H1 (cell line): Measurements from ENCODE around the gene FRMD4A. TPM values are rescaled to one million over a fixed set of nuclear protein-coding genes. Genes with fewer than 3 reads are reported as not detected.

ENCODE experiments used
- CTCF ChIA-PET: fragments of 300-600 bp; sonication (Branson Sonifier 250); formaldehyde crosslinking; loops from one replicate; lab custom pipeline; 2021; ENCODE audit not compliant: partially characterized antibody; lab: Charles Lee
- POLR2A ChIA-PET: fragments of 300-600 bp; sonication (Branson Sonifier 250); formaldehyde crosslinking; loops from one replicate; lab custom pipeline; 2021; ENCODE audit warnings: inconsistent platforms; ENCODE audit not compliant: partially characterized antibody; lab: Charles Lee
- DNase-seq, 2 experiments: peaks; one replicate each; pipeline versions ENCODE4 v3.0.0 to v3.0.0-alpha.2; 2010 to 2022; ENCODE audit warnings: low spot score in 2 of 2, low read depth in 1 of 2, mixed read lengths in 1 of 2
- FAIRE-seq: peaks from 2 replicates; lab custom pipeline; 2011; peaks lifted over from hg19 to GRCh38; lab: Jason Lieb, UNC
- H2AFZ ChIP-seq: 2 replicates; pipeline ENCODE4 v1.8.1; 2012; ENCODE audit warnings: low read length, inconsistent platforms
- H2AK5ac ChIP-seq: 2 replicates; pipeline ENCODE4 v1.6.1; 2013; ENCODE audit warnings: low read depth, low read length
- H2BK120ac ChIP-seq: replicated peaks from 2 replicates; pipeline ENCODE3; 2013; ENCODE audit warnings: low read depth, low read length, inconsistent platforms
- H2BK12ac ChIP-seq: 2 replicates; pipeline ENCODE4 v1.6.1; 2013; ENCODE audit warnings: low read depth, low read length
- H2BK15ac ChIP-seq: 2 replicates; pipeline ENCODE4 v1.6.1; 2013; ENCODE audit warnings: low read length
- H2BK20ac ChIP-seq: 2 replicates; pipeline ENCODE4 v1.6.1; 2013; ENCODE audit warnings: low read length
- H2BK5ac ChIP-seq: 2 replicates; pipeline ENCODE4 v1.6.1; 2013; ENCODE audit warnings: low read depth, low read length
- H3K14ac ChIP-seq: 2 replicates; pipeline ENCODE4 v1.6.1; 2013; ENCODE audit warnings: inconsistent platforms; ENCODE audit not compliant: insufficient read length
- H3K18ac ChIP-seq: 2 replicates; pipeline ENCODE4 v1.6.1; 2013; ENCODE audit warnings: low read length; ENCODE audit errors: extremely low read depth
- H3K23ac ChIP-seq: 2 replicates; pipeline ENCODE4 v1.6.1; 2013; ENCODE audit warnings: inconsistent platforms; ENCODE audit not compliant: insufficient read length
- H3K23me2 ChIP-seq: 2 replicates; pipeline ENCODE4 v1.6.1; 2013; ENCODE audit warnings: low read depth, low read length
- H3K27ac ChIP-seq: 2 replicates; pipeline ENCODE4 v1.6.1; 2011; ENCODE audit warnings: low read depth, low read length, inconsistent platforms
- H3K27me3 ChIP-seq, 4 experiments: replicated peaks in 1 of 4; 1 replicate in 1 of 4; 2 replicates in 3 of 4; pipeline versions ENCODE4 v1.6.1 to v1.8.1; 2011 to 2013; ENCODE audit warnings: low read length in 3 of 4, mild to moderate bottlenecking in 3 of 4, inconsistent platforms in 2 of 4, mixed read lengths in 2 of 4, moderate library complexity in 1 of 4; ENCODE audit not compliant: control insufficient read depth in 3 of 4, insufficient read depth in 3 of 4; ENCODE audit errors: extremely low read depth in 1 of 4
- H3K36me3 ChIP-seq, 4 experiments: 2 replicates each; pipeline versions ENCODE4 v1.6.1 to v1.8.1; 2011 to 2013; ENCODE audit warnings: mild to moderate bottlenecking in 4 of 4, low read length in 3 of 4, moderate library complexity in 2 of 4, control low read depth in 1 of 4, inconsistent platforms in 1 of 4; ENCODE audit not compliant: insufficient read depth in 4 of 4, control insufficient read depth in 2 of 4
- H3K4ac ChIP-seq: replicated peaks from 2 replicates; pipeline ENCODE3; 2013; ENCODE audit warnings: low read length, low read depth, mixed read lengths, inconsistent platforms; ENCODE audit not compliant: insufficient read length
- H3K4me1 ChIP-seq, 4 experiments: replicated peaks in 1 of 4; 1 replicate in 1 of 4; 2 replicates in 3 of 4; pipeline versions ENCODE4 v1.6.1 to v1.8.1; 2011 to 2013; ENCODE audit warnings: low read length in 3 of 4, inconsistent platforms in 2 of 4, mixed read lengths in 1 of 4; ENCODE audit not compliant: insufficient read depth in 4 of 4, control insufficient read depth in 3 of 4
- H3K4me2 ChIP-seq, 2 experiments: 2 replicates each; pipeline versions ENCODE4 v1.6.1 to v1.8.1; 2011 to 2013; ENCODE audit warnings: low read depth in 2 of 2, low read length in 2 of 2, control low read depth in 1 of 2, inconsistent platforms in 1 of 2, mild to moderate bottlenecking in 1 of 2; ENCODE audit not compliant: insufficient read depth in 1 of 2
- H3K4me3 ChIP-seq, 4 experiments: fragments of 200-600, 300-600 bp in 1 of 4; sonication (generic), shearing (Covaris generic), sonication (Bioruptor Twin) in 1 of 4; 2 replicates each; pipeline versions ENCODE4 v1.5.1 to v1.8.1; 2011 to 2016; ENCODE audit warnings: low read length in 4 of 4, low read depth in 3 of 4, control low read depth in 2 of 4, inconsistent platforms in 2 of 4, mild to moderate bottlenecking in 2 of 4, mixed read lengths in 1 of 4, moderate library complexity in 1 of 4; ENCODE audit not compliant: insufficient read depth in 2 of 4; ENCODE audit errors: extremely low read depth in 1 of 4
- H3K56ac ChIP-seq: replicated peaks from 2 replicates; pipeline ENCODE3; 2013; ENCODE audit warnings: low read depth, mild to moderate bottlenecking, mixed read lengths, low read length, inconsistent platforms; ENCODE audit not compliant: insufficient read length
- H3K79me1 ChIP-seq: 2 replicates; pipeline ENCODE4 v1.6.1; 2013; ENCODE audit warnings: low read depth, low read length, control low read depth
- H3K79me2 ChIP-seq, 2 experiments: 2 replicates each; pipeline versions ENCODE4 v1.6.1 to v1.8.1; 2012 to 2013; ENCODE audit warnings: low read length in 2 of 2, mild to moderate bottlenecking in 2 of 2, inconsistent platforms in 1 of 2; ENCODE audit not compliant: insufficient read depth in 2 of 2, control insufficient read depth in 1 of 2
- H3K9ac ChIP-seq, 4 experiments: replicated peaks in 1 of 4; 1 replicate in 1 of 4; 2 replicates in 3 of 4; pipeline versions ENCODE4 v1.6.1 to v1.8.1; 2011 to 2013; ENCODE audit warnings: low read depth in 3 of 4, low read length in 3 of 4, control low read depth in 2 of 4, mild to moderate bottlenecking in 2 of 4, moderate library complexity in 2 of 4, inconsistent platforms in 1 of 4; ENCODE audit errors: extremely low read depth in 1 of 4
- H3K9me3 ChIP-seq, 2 experiments: 2 replicates each; pipeline versions ENCODE4 v1.6.1 to v1.8.1; 2012 to 2013; ENCODE audit warnings: mild to moderate bottlenecking in 2 of 2, moderate library complexity in 2 of 2, control low read depth in 1 of 2, inconsistent platforms in 1 of 2, low read depth in 1 of 2, low read length in 1 of 2, mixed read lengths in 1 of 2; ENCODE audit not compliant: insufficient read depth in 2 of 2
- H4K20me1 ChIP-seq, 2 experiments: replicated peaks in 1 of 2; 2 replicates each; pipeline versions ENCODE3 to v1.8.1; 2011 to 2013; ENCODE audit warnings: inconsistent platforms in 2 of 2, low read length in 2 of 2, mild to moderate bottlenecking in 1 of 2; ENCODE audit not compliant: insufficient read depth in 2 of 2, control insufficient read depth in 1 of 2
- H4K5ac ChIP-seq: 2 replicates; pipeline ENCODE4 v1.6.1; 2013; ENCODE audit warnings: low read length, low read depth, mixed read lengths, inconsistent platforms; ENCODE audit not compliant: insufficient read length
- H4K8ac ChIP-seq: 2 replicates; pipeline ENCODE4 v1.8.0; 2013; ENCODE audit warnings: mild to moderate bottlenecking, moderate library complexity, low read length, inconsistent platforms; ENCODE audit not compliant: insufficient read depth; ENCODE audit errors: extremely low read depth
- H4K91ac ChIP-seq: replicated peaks from 2 replicates; pipeline ENCODE3; 2013; ENCODE audit warnings: low read length, mixed read lengths, inconsistent platforms; ENCODE audit not compliant: insufficient read length
- BRCA1 ChIP-seq: IDR thresholded peaks from 2 replicates; pipeline ENCODE4 v1.6.1; 2012; ENCODE audit warnings: low read depth, low read length, improper control_type of control experiment
- MAX ChIP-seq: IDR thresholded peaks from 2 replicates; pipeline ENCODE4 v1.6.1; 2012; ENCODE audit warnings: inconsistent platforms
- POU5F1 ChIP-seq: IDR thresholded peaks from 2 replicates; pipeline ENCODE4 v1.6.1; 2011; ENCODE audit warnings: low read depth, mild to moderate bottlenecking, low read length, moderate library complexity
- WGBS, 2 experiments: shearing (Covaris generic) in 1 of 2; methylation state at CpG; one replicate each; pipeline versions ENCODE4 v1.1.6 to v1.1.7; 2013 to 2015; ENCODE audit warnings: low lambda C conversion rate in 2 of 2, mixed read lengths in 2 of 2, inconsistent platforms in 1 of 2, low coverage in 1 of 2, missing lambda C conversion rate in 1 of 2; ENCODE audit not compliant: insufficient replicate concordance in 2 of 2, insufficient coverage in 1 of 2, insufficient read length in 1 of 2; ENCODE audit errors: extremely low coverage in 1 of 2, missing lambda C conversion rate in 1 of 2; 5-methylcytosine and 5-hydroxymethylcytosine counted together
- polyA plus RNA-seq, 7 experiments: library from polyadenylated mRNA; depleted of rRNA in 3 of 7; stranded (reverse) in 5 of 7; unstranded in 2 of 7; fragments of >200 nt in 5 of 7; fragments of 200-250 nt in 2 of 7; gene quantifications; 1 replicate in 5 of 7; 2 replicates in 1 of 7; 4 replicates in 1 of 7; pipeline versions ENCODE4 v1.2.1 to v1.2.3, GENCODE V29; 2011 to 2013; ENCODE audit warnings: missing spikeins in 2 of 7, mixed read lengths in 2 of 7
- total RNA-seq: library from RNA; stranded (reverse); fragmentation: NEBNext Ultra II Directional; extraction: Animal tissue kit (Norgen Biotek cat#: 25700); gene quantifications from 2 replicates; pipeline ENCODE4 v1.2.1, GENCODE V29; 2021

Gene FRMD4A
- total and polyA plus RNA-seq, 2 of the 8 experiments (the other 6 are each of a cell fraction or from before 2014, with no cell fraction given): 38.6 to 39.6 TPM

DNA sequence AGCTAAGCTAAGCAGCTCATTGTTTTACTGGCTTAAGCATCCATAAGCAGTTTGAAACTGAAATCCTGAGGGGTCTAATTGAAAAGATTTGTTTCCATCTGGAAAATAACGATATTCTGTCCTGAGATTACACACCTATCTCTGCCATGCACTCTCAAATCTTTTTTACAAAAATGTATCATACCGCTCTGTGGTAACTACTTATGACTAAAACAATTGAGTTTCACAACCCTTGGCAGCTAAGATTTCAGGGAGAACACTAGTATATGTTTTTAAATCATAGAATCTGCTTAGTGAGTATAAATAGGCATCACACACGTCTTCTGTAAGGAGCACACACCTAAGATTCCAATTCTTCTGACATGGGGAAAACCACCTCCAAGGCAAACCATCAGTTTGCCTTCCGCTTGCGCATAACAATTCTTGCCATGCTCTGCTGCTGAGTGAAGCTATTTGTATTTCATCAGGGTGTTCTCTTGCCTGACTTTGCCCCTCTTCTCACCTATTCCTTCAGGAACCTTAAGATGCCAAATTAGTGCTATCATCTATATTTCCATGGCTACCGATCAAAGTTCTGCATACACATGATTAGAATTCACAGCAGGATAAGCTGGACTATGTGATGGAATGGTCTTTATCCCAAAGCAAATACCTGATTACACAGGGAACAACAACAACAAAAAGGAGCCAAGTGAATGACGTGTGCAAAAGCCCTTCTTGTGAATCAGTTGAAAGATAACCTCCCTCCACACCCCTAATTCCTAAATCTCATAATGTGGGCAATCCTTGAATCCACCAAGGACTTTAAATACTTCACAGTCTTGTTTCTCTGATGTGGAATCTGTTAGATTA, 703.0 kb downstream of the FRMD4A start:
- Histone ChIP-seq H3K23me2 (no peaks in the 10 kb centered on the region), H4K5ac (no peak overlapping the region), H3K14ac (no peak overlapping the region), H3K79me1 (no peaks in the 10 kb centered on the region; the same call in 1 of the 2 replicates), H3K36me3 (no peaks in the 10 kb centered on the region), H3K27ac (no peak overlapping the region), H2BK5ac (no peak overlapping the region), H3K79me2 (no peaks in the 10 kb centered on the region), H3K18ac (no peak overlapping the region), H3K4me3 (no peak overlapping the region), H4K20me1 (no peaks in the 10 kb centered on the region), H3K23ac (no peak overlapping the region), H2BK20ac (no peak overlapping the region), H2BK12ac (no peak overlapping the region), H4K91ac (no peak overlapping the region), H3K4me1 (peaks cover 0 to 9% (median 4%) of the 10 kb centered on the region in 4 experiments; a peak in 4 of 7 replicates), H2AFZ (no peak overlapping the region), H3K4ac (no peak overlapping the region), H2BK15ac (no peak overlapping the region), H2BK120ac (no peak overlapping the region), H2AK5ac (0 out of 2 replicates have a peak overlapping the region, but pooled peaks have one; percentile 2), H3K9ac (no peak overlapping the region), H3K9me3 (no peaks in the 10 kb centered on the region), H3K56ac (no peak overlapping the region), H3K4me2 (peak overlapping the region; percentile 15 to 45; a peak in 2 of 4 replicates), H4K8ac (no peak overlapping the region), H3K27me3 (no peaks in the 10 kb centered on the region)
- DNase-seq (no peak), FAIRE-seq (peak; percentile 52)
- POLR2A ChIA-PET: interaction anchor here (0.6 to 2.3 kb wide), 2 partner anchors 12 to 265 kb away, joined by 3 to 8 read pairs; no protein-coding TSS in a partner anchor
- 0 out of 2 replicates have a peak, but pooled peaks have one; percentile 11 for TF ChIP-seq MAX
- no peak for TF ChIP-seq BRCA1
- TF ChIP-seq POU5F1: peak; percentile 83; the same call in 1 of the 2 replicates
- WGBS, 2 experiments: 69% methylated on average over 7 of the region's 7 CpGs; no CpG with 5 or more reads in 1 of the 2 experiments
- CTCF ChIA-PET: interaction anchor here (0.6 to 2.0 kb wide), 5 partner anchors 13 to 884 kb away, joined by 3 to 8 read pairs (median 4); no protein-coding TSS in a partner anchor
